OCI-LY7 (cell line): Measurements from ENCODE around the gene LUC7L. TPM values are rescaled to one million over a fixed set of nuclear protein-coding genes. Genes with fewer than 3 reads are reported as not detected.

Source experiments
- small RNA-seq: library from RNA; depleted of rRNA; stranded (forward); fragments of <200 nt; gene quantifications from one replicate; pipeline ENCODE3, GENCODE V24; 2014
- total RNA-seq, 2 experiments: library from RNA; depleted of rRNA in 1 of 2; stranded (reverse); fragments of >200 nt in 1 of 2; shearing (Covaris generic) in 1 of 2; gene quantifications; 2 replicates each; pipeline ENCODE4 v1.2.3, GENCODE V29; 2014 to 2022

The LUC7L gene
- total RNA-seq, 2 experiments from 2014 or later = 81.4 to 90.5 TPM

Small RNA genes lying within 50 kb of the gene (small RNA-seq; reads per million reads assigned to genes)
- gene RF00019 = not detected

Other genes starting within 250 kb of the LUC7L start
- 26.2 and 28.6 TPM in 2 replicates for gene POLR3K, start 175.8 kb downstream of the LUC7L start, total RNA-seq (2014; rRNA removed; shearing (Covaris generic))
- gene POLR3K, start 175.8 kb downstream of the LUC7L start, total RNA-seq (2022) = 73.6 and 74.1 TPM in 2 replicates
- 61.4 and 68.1 TPM in 2 replicates for gene SNRNP25, start 175.6 kb downstream of the LUC7L start, total RNA-seq (2014; rRNA removed; shearing (Covaris generic))
- gene SNRNP25, start 175.6 kb downstream of the LUC7L start, total RNA-seq (2022) = 63.0 and 68.3 TPM in 2 replicates
- gene RHBDF1, start 156.8 kb downstream of the LUC7L start, total RNA-seq (2014; rRNA removed; shearing (Covaris generic)) = 0.10 and 0.13 TPM in 2 replicates
- gene RHBDF1, start 156.8 kb downstream of the LUC7L start, total RNA-seq (2022) = 0.66 and 0.68 TPM in 2 replicates
- gene MPG, start 151.2 kb downstream of the LUC7L start, total RNA-seq (2014; rRNA removed; shearing (Covaris generic)) = 119 and 126 TPM in 2 replicates
- 54.2 and 58.1 TPM in 2 replicates for gene MPG, start 151.2 kb downstream of the LUC7L start, total RNA-seq (2022)
- 12.8 and 14.2 TPM in 2 replicates for gene NPRL3, start 90.8 kb downstream of the LUC7L start, total RNA-seq (2014; rRNA removed; shearing (Covaris generic))
- gene NPRL3, start 90.8 kb downstream of the LUC7L start, total RNA-seq (2022) = 50.2 and 50.9 TPM in 2 replicates
- gene HBZ, start 76.8 kb downstream of the LUC7L start, total RNA-seq (2014; rRNA removed; shearing (Covaris generic)) = not detected in 2 replicates
- not detected in 2 replicates for gene HBZ, start 76.8 kb downstream of the LUC7L start, total RNA-seq (2022)
- gene HBM, start 63.5 kb downstream of the LUC7L start, total RNA-seq (2014; rRNA removed; shearing (Covaris generic)) = not detected in 2 replicates
- gene HBM, start 63.5 kb downstream of the LUC7L start, total RNA-seq (2022) = not detected in 2 replicates
- gene HBA2, start 56.6 kb downstream of the LUC7L start, total RNA-seq (2014; rRNA removed; shearing (Covaris generic)) = not detected in 2 replicates
- gene HBA2, start 56.6 kb downstream of the LUC7L start, total RNA-seq (2022) = not detected in 2 replicates
- not detected in 2 replicates for gene HBA1, start 52.8 kb downstream of the LUC7L start, total RNA-seq (2014; rRNA removed; shearing (Covaris generic))
- gene HBA1, start 52.8 kb downstream of the LUC7L start, total RNA-seq (2022) = not detected in 2 replicates
- not detected in 2 replicates for gene HBQ1, start 49.0 kb downstream of the LUC7L start, total RNA-seq (2014; rRNA removed; shearing (Covaris generic))
- not detected in 2 replicates for gene HBQ1, start 49.0 kb downstream of the LUC7L start, total RNA-seq (2022)
- 8.1 and 10.9 TPM in 2 replicates for gene FAM234A, start 5.4 kb upstream of the LUC7L start, total RNA-seq (2014; rRNA removed; shearing (Covaris generic))
- gene FAM234A, start 5.4 kb upstream of the LUC7L start, total RNA-seq (2022) = 26.8 and 30.1 TPM in 2 replicates
- gene RGS11, start 46.5 kb upstream of the LUC7L start, total RNA-seq (2014; rRNA removed; shearing (Covaris generic)) = not detected in 2 replicates
- gene RGS11, start 46.5 kb upstream of the LUC7L start, total RNA-seq (2022) = not detected in 2 replicates
- gene ARHGDIG, start 51.1 kb upstream of the LUC7L start, total RNA-seq (2014; rRNA removed; shearing (Covaris generic)) = not detected in 2 replicates
- gene ARHGDIG, start 51.1 kb upstream of the LUC7L start, total RNA-seq (2022) = not detected in 2 replicates
- not detected in 2 replicates for gene PDIA2, start 53.7 kb upstream of the LUC7L start, total RNA-seq (2014; rRNA removed; shearing (Covaris generic))
- not detected in 2 replicates for gene PDIA2, start 53.7 kb upstream of the LUC7L start, total RNA-seq (2022)
- gene AXIN1, start 123.3 kb upstream of the LUC7L start, total RNA-seq (2014; rRNA removed; shearing (Covaris generic)) = 30.3 and 30.6 TPM in 2 replicates
- gene AXIN1, start 123.3 kb upstream of the LUC7L start, total RNA-seq (2022) = 29.0 and 29.8 TPM in 2 replicates
- gene MRPL28, start 141.1 kb upstream of the LUC7L start, total RNA-seq (2014; rRNA removed; shearing (Covaris generic)) = 113 and 134 TPM in 2 replicates
- gene MRPL28, start 141.1 kb upstream of the LUC7L start, total RNA-seq (2022) = 78.1 and 84.6 TPM in 2 replicates
- gene PGAP6, start 152.5 kb upstream of the LUC7L start, total RNA-seq (2014; rRNA removed; shearing (Covaris generic)) = 40.1 and 50.6 TPM in 2 replicates
- 34.3 and 41.2 TPM in 2 replicates for gene PGAP6, start 152.5 kb upstream of the LUC7L start, total RNA-seq (2022)
- gene NME4, start 167.8 kb upstream of the LUC7L start, total RNA-seq (2014; rRNA removed; shearing (Covaris generic)) = 25.0 and 28.3 TPM in 2 replicates
- gene NME4, start 167.8 kb upstream of the LUC7L start, total RNA-seq (2022) = 24.3 and 25.0 TPM in 2 replicates
- gene DECR2, start 172.4 kb upstream of the LUC7L start, total RNA-seq (2014; rRNA removed; shearing (Covaris generic)) = 7.5 and 8.0 TPM in 2 replicates
- 14.4 and 15.9 TPM in 2 replicates for gene DECR2, start 172.4 kb upstream of the LUC7L start, total RNA-seq (2022)
- 29.0 and 29.9 TPM in 2 replicates for gene RAB11FIP3, start 196.2 kb upstream of the LUC7L start, total RNA-seq (2014; rRNA removed; shearing (Covaris generic))
- 47.5 and 51.2 TPM in 2 replicates for gene RAB11FIP3, start 196.2 kb upstream of the LUC7L start, total RNA-seq (2022)